Limb (tissue), 2 donors: Measurements from ENCODE around the gene BET1.
"Not testable (repeated sequence)": the region's sequence is repeated elsewhere in the genome, so short reads cannot be mapped to it uniquely, and the experiment has no call there.

ENCODE experiments used
- DNase-seq, 2 donors: peaks; one replicate each; pipeline ENCODE4 v3.0.0-alpha.2; 2016; ENCODE audit errors: extremely low spot score in 2 of 2

BET1 gene, protein sequence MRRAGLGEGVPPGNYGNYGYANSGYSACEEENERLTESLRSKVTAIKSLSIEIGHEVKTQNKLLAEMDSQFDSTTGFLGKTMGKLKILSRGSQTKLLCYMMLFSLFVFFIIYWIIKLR

DNA sequence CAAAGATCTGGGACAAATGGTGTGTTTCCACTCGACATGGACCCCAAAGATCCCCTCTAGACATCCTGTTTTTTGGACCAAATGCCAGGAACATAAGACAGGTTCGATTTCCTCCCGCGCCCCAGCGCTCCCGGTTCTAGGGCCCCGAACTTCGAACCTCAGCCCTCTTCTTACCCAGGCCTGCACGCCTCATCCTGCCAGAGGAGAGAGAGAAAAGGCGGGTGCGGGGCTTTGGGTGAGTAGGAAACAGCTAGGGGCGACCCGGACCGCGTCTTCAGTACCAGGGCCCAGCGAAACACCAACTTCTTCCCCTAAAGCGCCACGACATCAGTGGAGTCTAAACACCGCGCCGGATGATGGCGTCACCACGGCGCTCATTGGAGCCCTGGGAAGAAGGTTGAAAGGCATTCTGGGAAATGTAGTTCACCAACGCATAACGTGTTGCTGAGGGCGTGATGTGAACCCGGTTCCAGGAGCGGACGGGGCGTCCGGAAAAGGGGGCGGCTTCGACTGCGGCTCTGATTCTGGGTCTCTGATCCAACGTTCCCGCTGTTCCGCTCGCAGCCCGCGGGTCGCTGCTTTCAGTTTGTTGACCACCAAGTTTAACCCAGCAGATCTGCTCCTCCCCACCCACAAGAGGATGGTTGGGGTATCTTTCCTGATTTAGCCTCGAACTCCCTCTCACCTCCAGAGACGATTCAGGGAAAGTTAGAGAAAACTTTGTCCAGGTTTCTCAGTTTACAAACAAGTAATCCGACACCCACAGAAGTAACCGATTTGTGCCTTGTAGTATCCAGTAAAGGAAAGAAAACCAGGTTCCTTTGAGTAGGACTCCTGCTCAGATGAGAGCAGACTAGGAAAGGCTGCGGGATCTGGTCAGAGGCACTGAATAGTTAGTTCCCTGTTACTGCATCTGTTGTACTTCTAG lies at the start of gene BET1:
Gene BET1, minus strand, starts transcription at position 332 of the 928 bp plus-strand sequence. Its CDS starts 139 bp downstream, at position 193.
- peak; percentile 95 to 97 for DNase-seq

DNA sequence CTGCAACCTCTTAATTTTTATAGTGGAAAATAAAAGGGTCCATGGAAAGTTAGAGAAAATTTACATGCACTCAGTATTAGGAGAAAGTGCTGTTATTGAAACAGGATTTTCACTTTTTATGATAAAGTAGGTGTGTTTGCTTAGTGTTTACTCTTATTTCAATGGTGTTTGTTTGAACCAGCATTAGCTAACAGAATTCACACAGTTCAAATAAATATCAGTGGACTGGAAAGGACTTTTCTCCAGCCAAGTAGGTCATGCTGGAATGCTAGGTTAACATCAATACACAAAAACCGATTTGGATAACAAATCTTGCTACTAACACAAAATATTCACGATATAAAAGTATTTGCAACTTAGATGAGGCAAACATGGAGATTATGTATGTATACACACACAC lies 49.4 kb upstream of the BET1 start:
- DNase-seq, result no peak

DNA sequence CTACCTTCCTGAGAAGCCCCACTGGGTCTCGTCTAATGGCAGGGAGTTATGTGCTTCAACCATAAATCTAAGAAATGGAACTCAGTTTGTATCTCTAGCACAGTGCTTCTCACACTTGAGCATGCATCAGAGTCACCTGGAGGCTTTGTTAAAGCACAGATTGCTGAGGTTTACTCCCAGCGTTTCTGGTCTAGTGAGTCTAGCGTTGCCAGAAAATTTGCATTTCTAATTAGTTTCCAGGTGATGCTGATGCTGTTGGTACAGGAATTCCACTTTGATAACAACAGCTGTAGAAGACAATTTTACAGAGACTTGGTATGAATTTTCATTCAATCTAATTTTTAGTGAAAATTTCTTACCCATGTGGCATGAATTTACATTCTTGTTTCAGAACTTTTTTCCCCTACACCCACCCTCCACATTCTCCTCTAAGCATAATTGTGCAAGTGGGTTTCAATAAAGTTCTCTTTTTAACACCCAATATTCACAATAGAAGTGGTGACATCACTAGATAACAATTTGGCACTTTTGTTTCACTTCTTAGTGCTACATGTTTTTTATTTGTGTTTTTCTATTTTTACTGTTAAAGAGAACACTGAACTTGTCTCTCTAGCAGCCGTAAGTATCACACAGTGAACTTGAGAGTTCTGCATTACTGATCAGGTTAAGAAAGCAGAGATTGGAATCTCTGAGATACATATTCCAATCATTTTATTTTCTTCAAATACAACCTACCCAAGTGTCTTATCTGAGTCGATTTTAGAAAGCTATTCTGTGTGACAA lies 48.4 kb upstream of the BET1 start:
- no peak for DNase-seq

DNA sequence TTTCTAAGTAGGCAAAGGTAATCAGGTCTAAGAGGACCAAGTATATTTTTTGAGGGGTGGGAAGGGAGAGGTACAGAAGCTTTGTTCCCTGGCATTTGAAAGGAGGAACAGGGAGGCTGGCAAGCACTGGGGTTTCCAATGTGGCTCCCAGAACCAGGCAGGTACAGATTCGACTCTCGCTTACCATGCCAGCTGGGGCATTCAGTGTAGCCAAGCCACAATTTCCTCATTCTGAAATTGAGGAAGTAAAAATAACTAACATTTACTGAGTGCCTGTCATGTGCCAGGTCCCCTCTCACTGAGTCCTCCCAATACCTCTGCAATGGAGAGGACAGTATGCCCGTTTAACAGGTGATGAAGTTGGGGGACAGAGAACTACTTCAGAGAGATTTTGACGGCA lies 45.9 kb upstream of the BET1 start:
- no peak for DNase-seq

DNA sequence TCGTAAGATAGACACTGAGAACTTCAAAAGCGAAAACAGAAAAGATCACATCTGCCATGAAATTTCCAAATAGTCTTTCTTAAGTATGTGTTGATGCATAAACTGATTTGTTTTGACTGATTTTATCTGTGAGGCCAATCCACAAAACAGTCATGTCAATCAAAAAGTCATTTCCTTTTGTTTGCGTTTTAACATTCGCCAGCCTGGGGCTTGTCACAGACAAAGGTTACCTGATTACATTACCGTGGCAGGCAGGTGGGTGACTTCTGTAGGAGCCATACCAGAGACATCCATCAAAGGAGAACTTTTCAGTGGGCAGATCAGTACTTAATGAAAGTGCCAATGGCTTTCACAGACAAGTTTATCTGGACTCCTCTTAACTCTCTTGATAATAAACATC lies 45.5 kb upstream of the BET1 start:
- DNase-seq, result no peak

DNA sequence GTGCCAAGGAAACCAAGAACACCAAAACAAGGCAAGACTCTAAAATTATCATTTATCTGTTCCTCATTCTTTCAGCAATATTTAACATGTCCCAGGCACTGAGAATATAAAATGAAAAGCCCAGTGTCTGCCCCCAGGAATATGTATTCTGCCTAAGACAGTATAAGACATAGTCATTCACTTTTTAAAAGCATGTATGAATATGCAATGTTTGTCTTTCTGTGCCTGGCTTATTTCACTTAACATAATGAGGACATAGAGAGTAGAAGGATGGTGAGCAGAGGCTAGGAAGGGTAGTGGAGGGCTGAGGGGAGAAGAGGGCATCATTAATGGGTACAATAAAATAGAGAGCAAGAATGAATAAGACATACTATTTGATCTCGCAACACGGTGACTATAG lies 44.6 kb upstream of the BET1 start:
- no peak for DNase-seq

DNA sequence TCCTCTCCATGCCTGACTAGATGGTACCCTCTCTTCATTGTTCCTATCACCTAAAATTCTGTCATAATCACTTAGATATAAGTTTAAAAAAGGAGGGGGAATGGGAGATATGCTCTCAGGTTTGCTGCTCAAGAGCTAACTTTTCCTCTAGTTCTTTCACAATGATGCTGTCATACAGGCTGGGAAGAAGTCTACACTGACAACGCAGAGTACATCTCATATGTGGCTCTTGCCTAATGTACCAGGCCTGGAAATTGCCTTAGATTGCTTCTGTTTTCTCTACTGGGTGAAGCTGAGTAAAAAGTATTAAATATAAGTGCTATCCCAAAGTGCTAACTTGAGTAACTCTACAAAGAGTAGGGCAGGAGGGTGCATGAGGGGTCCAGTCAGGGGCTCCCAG lies 43.8 kb upstream of the BET1 start:
- no peak for DNase-seq

DNA sequence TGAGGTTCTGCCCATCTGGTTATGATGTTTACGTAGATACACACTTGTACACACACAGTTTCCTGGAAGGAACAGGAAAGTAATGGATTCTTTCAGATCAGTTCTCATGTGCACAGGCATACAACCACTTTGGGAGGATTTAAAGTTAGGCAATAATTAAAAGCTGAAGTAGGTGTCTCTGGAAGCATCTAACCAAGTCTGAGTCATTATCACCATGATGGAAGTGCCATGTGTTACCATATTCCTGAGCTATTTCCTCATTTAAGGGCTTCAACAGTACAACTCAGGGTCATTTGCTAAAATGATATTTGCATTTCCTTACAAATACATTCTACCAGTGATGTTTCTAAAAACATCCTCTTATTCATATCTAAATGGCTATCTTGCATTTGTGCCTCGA lies 41.4 kb upstream of the BET1 start:
- DNase-seq, result no peak

DNA sequence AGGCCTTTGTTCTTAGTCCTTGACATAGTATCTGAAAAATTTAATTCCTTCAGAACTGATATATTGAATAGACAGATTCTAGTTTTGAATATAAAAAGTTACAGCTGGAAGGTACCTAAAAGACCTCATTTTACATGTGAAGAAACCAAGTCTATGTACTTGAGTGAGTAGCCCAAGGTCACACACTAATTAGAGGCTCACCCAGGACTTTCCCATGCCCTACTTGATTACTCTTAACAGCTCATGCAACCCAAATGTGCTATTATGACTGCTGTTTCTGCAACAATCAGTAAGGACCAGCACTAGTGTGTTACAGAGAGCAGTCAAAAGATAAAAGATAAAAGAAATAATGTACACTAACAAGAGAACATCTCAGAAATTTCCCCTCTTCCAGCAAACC lies 40.7 kb upstream of the BET1 start:
- no peak for DNase-seq

DNA sequence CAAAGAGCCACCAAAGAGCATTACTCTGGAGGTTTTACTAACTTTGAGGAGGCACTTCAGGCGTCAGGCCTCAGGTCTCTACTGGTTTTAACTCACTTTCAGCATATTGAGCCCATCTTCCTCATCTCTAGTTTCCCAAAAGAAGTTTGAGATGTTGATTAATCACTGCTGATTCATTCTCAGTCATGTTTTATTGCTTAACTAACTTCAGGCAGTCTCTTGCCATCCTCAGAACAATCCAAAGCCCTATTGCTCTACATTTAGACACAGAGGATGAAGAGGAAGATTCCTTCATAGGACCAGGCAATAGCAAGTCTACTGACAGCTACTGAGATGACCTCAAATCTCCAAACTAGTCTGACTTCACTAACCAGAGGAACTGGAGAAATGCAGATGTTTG lies 39.1 kb upstream of the BET1 start:
- DNase-seq, result no peak

DNA sequence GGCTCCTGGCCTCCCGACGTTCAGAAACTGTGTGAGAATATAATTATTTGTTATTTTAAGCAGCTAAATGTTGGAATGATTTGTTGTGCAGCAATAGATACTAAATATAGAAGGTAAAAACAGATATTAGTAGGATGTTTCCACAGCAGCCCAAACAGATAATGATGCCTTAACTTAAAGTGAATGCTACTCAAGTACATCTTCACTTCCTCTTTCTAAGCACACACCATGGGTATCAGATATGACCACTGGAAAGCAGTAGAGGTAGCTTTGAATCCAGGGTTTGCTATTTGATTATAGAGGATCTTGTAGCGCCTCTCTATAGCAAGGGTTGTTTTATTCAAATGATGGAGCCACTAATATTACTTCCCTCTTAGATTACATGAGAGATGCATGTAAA lies 38.2 kb upstream of the BET1 start:
- no peak for DNase-seq

DNA sequence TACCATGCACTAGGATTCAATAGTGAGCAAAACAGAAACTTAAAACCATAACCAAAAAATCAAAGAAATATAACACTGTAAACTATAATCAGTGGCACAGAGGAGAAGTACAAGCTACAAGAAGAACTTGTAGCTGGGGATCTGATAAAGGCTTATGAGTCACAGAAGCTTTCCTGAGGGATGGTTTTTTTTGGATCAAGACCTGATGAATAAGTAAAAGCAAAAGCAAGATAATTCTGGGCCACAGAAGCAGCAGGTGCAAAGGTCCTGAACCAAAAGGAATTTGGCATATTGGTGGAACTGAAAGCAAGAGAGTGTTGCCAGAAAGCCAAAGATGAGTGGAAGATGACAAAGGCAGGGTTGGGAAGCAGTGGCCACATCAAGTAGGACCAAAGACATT lies 37.4 kb upstream of the BET1 start:
- no peak for DNase-seq

DNA sequence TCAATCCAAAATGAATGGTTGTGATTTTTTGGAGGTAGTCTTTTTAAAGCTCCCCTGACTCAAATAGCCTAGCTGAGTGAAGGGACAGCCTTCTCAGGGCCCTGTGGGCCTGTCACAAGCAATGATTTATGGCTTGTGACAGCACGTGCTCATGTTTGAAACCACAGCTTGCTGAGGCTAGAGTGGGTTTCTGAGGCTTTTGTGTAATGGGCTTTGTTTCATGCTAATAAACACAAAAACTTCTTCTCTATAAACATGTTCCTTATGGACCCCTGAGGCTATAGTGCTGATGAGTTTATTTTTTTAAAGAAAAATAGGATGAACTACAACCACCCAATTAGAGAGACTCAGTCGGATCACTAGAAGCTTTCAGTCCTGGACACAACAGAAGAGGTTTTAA lies 36.1 kb upstream of the BET1 start:
- no peak for DNase-seq

DNA sequence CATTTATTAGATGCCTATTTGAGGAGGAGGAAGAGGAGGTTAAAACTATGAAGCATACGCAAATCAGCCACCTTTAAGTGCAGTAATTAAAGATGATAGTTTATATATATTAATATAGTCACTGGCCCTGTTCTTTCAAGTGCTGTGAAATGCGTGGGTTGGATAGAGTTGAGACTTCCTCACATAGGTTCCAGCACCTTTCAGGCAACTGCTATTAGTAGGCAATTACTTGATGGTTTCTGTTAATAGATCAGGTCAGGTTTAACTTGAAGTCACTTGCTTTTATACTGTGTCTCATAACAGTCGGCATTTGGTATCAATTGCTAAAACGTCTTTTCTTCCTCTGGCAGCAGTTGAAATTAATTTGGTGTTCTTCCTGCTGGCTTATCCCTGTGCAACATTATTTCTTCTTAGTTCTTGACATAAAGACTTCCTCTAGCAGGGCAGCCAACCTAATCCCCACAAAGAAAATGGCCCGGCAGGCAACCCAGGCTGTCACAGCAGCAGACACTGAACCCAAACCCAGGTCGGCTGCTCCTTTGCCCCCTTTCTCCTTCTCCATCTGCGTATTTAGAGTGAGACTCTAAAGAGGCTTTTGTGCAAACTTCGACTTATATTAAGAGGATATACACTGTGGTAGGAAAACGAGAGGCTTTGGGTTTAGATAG lies 35.3 kb upstream of the BET1 start:
- no peak for DNase-seq

DNA sequence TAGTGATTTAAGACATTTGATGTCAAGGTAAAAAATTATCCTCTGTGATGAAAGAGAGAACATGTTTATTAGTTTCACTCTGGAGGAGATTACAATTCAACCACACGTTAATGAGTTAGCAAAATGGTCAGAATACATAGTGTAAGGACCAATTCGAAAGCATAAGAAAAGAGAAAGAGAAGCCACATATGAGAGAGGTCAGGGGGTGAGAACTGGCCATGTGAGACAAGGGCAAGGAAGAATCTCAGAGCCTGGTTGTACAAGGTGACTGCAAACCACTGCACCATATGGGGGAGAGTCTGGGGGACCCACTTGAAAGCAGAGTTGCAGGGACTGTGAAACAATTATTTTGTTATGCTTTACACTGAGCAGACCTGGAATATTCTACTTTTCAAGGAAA lies 27.7 kb upstream of the BET1 start:
- DNase-seq, result no peak

DNA sequence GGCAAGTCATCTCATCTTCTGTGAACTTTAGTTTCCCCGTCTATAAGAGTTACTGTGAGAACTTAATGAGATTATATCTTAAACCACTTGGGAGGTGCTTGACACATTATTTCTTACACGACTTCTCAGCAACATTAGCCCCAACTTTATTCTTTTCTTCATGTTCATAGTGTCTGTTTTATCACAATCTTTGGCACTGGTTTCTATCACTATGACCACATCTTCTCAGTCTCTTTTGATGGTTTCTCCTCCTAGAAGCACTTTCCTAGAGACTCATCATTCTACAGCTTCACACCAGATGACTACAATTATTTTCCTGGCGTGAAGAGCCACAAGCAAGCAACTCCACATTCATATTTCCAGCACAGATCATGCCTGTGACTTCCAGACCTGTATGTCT lies 26.5 kb upstream of the BET1 start:
- no peak for DNase-seq

DNA sequence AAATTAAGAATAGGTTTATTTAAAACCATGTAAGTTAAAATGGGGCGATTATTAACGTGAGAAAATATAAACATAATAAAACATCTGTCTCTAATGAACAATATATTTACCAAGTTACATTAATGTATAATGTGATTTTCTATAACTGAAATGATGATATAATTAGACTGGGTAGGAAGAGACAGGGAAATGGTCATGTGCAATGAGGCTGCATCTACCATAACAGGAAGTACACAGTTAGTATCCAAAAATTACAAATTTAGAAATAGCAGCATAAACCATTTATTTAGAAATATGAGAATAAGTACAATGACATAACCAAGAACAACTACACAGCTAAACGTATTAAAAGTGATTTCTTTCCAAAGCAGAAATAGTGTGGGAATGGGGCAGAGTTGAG lies 25.8 kb upstream of the BET1 start:
- no peak for DNase-seq

DNA sequence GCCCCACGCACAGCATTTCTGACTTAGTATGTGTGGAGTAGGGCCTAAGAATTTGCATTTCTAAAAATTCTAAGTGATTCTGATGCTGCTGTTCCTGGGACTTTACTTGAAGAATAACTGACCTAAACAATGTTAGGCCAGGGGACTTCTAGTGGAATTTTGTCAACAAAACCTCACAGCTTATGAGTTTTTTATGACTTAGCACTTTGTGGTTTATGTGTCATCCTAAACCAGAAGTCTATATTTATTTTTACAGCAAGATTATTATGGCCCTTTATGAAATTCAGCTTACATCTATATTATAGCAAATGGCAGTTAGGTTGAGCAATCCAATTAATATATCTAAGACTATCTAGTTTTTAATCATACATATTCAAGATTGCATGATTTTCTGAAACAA lies 24.6 kb upstream of the BET1 start:
- no peak for DNase-seq

DNA sequence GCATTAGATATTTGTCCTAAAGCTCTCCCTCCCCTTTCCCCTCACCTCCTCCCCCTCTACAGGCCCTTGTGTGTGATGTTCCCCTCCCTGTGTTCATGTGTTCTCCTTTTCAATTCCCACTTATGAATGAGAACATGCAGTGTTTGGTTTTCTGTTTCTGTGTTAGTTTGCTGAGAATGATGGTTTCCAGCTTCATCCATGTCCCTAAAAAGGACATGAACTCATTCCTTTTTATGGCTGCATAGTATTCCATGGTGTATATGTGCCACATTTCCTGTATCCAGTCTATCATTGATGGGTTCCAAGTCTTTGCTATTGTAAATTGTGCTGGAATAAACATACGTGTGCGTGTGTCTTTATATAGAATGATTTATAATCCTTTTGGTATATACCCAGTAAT lies 22.5 kb upstream of the BET1 start:
- not testable (repeated sequence) for DNase-seq

DNA sequence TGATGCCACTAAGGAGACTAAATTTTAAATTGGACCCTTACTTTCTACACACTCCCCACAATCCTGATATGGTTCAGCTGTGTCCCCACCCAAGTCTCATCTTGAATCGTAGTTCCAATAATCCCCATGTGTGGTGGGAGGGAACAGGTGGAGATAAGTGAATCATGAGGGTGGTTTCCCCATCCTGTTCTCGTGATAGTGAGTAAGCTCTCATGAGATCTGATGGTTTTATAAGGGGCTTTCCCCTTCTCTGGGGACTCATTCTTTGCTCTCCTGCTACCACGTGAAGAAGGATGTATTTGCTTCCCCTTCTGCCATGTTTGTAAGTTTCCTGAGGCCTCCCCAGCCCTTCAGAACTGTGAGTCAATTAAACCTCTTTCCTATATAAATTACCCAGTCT lies 18.4 kb upstream of the BET1 start:
- no peak for DNase-seq

DNA sequence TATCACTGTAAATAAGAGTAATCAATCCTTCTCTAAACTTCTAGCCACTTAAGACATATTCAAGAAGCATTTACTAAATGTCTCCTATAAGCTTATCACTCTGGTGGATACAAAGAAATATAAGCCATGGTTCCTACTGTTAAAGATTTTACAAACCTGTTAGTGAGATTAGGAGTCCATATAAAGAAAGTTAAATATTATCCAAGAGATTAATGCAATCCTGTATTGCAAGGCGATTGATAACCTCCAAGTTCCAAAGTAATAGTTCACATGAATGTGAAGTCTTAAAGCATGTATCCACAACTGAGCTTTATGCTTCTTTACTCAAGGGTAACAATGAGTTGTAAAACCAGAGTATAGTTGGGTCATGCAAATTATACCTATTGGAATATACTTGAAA lies 12.6 kb upstream of the BET1 start:
- DNase-seq, result no peak

DNA sequence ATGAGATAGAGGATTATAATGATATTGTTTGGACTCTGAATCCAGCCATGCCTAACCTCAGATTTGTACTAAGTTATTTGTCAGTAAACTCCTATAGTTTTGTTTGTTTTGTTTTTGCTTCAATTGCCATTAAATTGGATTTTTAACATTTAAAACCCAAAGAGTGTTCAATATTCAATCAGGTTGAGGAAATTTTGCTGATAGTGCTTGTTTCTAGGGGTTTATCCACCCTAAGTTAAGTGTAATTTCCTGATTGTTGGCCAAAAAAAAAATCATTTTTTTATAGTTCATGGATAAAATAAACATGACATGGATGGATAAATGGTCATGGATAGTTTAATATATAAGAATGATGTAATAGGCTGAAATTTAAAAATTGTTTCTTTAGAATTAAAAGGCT lies 11.4 kb upstream of the BET1 start:
- no peak for DNase-seq
